ENCODE measurements around the gene STK4. TPM values are rescaled to one million over a fixed set of nuclear protein-coding genes. Genes with fewer than 3 reads are reported as not detected.

STK4 gene
- total and polyA plus RNA-seq, 2 of the 8 experiments (the other 6 are each of a cell fraction or from before 2014, with no cell fraction given): 12.0 to 34.3 TPM

DNA sequence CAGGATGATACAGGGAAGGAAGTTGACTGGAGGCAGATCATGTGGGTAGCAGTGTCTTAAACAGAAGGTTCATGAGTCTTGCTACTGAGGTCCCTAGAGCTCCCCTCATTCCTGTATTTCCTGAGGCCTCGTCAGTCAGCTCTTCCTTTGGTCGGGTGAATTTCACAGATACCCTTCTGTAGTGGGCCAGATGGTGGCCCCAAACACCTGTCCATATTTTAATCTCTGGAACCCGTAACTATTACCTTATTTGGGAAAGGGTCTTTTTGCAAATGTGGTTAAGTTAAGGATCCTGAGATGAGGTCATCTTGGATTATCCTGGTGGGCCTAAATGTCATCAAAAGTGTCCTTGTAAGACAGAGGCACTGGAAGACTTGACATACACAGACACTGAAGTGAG lies 125.1 kb downstream of the STK4 start:
- H3K79me2 ChIP-seq (ENCODE audit: control insufficient read depth in 1 of 2, insufficient read depth in 2 of 2, low read length in 2 of 2): no peaks in the 10 kb centered on the region
- no peak overlapping the region for H3K9ac ChIP-seq (replicated peaks in 1 of 4; ENCODE audit: extremely low read depth in 1 of 4, low read depth in 3 of 4, low read length in 3 of 4)
- WGBS, 2 experiments (ENCODE audit: extremely low coverage in 1 of 2, insufficient coverage in 1 of 2, insufficient read length in 1 of 2, insufficient replicate concordance in 2 of 2, low coverage in 1 of 2, low lambda C conversion rate in 2 of 2, missing lambda C conversion rate in 1 of 2): 89% methylated on average over 3 of the region's 3 CpGs; no CpG with 5 or more reads in 1 of the 2 experiments
- H3K36me3 ChIP-seq (ENCODE audit: control insufficient read depth in 2 of 4, insufficient read depth in 4 of 4, low read length in 3 of 4): no peaks in the 10 kb centered on the region
- no peaks in the 10 kb centered on the region for H3K4me1 ChIP-seq (replicated peaks in 1 of 4; ENCODE audit: control insufficient read depth in 3 of 4, insufficient read depth in 4 of 4, low read length in 3 of 4)
- no peak overlapping the region for H4K5ac ChIP-seq (ENCODE audit: insufficient read length, low read depth, low read length)
- H2BK12ac ChIP-seq (ENCODE audit: low read depth, low read length): no peak overlapping the region
- H3K4me2 ChIP-seq (ENCODE audit: insufficient read depth in 1 of 2, low read depth in 2 of 2, low read length in 2 of 2): no peak overlapping the region
- ChIA-PET POLR2A (ENCODE audit: partially characterized antibody) (no interaction called here), CTCF (ENCODE audit: partially characterized antibody) (interaction anchor here (11.2 to 17.6 kb wide), 2 partner anchors 18 to 43 kb away, joined by 210 to 233 read pairs; partner anchors contain the start of gene WFDC5)
- no peak overlapping the region for H3K56ac ChIP-seq (replicated peaks; ENCODE audit: insufficient read length, low read depth, low read length)
- FAIRE-seq: no peak
- no peak overlapping the region for H3K23ac ChIP-seq (ENCODE audit: insufficient read length)
- H2BK120ac ChIP-seq (replicated peaks; ENCODE audit: low read depth, low read length): no peak overlapping the region
- no peaks in the 10 kb centered on the region for H4K20me1 ChIP-seq (replicated peaks in 1 of 2; ENCODE audit: control insufficient read depth in 1 of 2, insufficient read depth in 2 of 2, low read length in 2 of 2)
- H3K9me3 ChIP-seq (ENCODE audit: insufficient read depth in 2 of 2, low read depth in 1 of 2, low read length in 1 of 2): no peaks in the 10 kb centered on the region
- no peak overlapping the region for H3K14ac ChIP-seq (ENCODE audit: insufficient read length)
- H2BK15ac ChIP-seq (ENCODE audit: low read length): no peak overlapping the region
- H3K18ac ChIP-seq (ENCODE audit: extremely low read depth, low read length): no peak overlapping the region
- no peaks in the 10 kb centered on the region for H3K79me1 ChIP-seq (ENCODE audit: low read depth, low read length)
- H2AK5ac ChIP-seq (ENCODE audit: low read depth, low read length): no peak overlapping the region
- no peak overlapping the region for H2BK5ac ChIP-seq (ENCODE audit: low read depth, low read length)
- no peak overlapping the region for H3K4ac ChIP-seq (replicated peaks; ENCODE audit: insufficient read length, low read depth, low read length)
- H4K8ac ChIP-seq (ENCODE audit: extremely low read depth, insufficient read depth, low read length): no peak overlapping the region
- H3K23me2 ChIP-seq (ENCODE audit: low read depth, low read length): no peaks in the 10 kb centered on the region
- H4K91ac ChIP-seq (replicated peaks; ENCODE audit: insufficient read length, low read length): no peak overlapping the region
- no peak overlapping the region for H2AFZ ChIP-seq (ENCODE audit: low read length)
- H3K27ac ChIP-seq (ENCODE audit: low read depth, low read length): no peak overlapping the region
- no peak overlapping the region for H3K4me3 ChIP-seq (ENCODE audit: extremely low read depth in 1 of 4, insufficient read depth in 2 of 4, low read depth in 3 of 4, low read length in 4 of 4)
- H2BK20ac ChIP-seq (ENCODE audit: low read length): no peak overlapping the region
- DNase-seq (ENCODE audit: low read depth in 1 of 2, low spot score in 2 of 2): no peak
- H3K27me3 ChIP-seq (replicated peaks in 1 of 4; ENCODE audit: control insufficient read depth in 3 of 4, extremely low read depth in 1 of 4, insufficient read depth in 3 of 4, low read length in 3 of 4): no peaks in the 10 kb centered on the region
- TF ChIP-seq TAF7 (optimal IDR thresholded peaks at IDR 0.05; ENCODE audit: borderline replicate concordance, low read depth, low read length): no peak
- TF ChIP-seq KDM5A (IDR thresholded peaks at IDR 0.05; ENCODE audit: low read length): no peak
- no peak for TF ChIP-seq CBX5 (IDR thresholded peaks at IDR 0.05; ENCODE audit: low read depth, low read length)
- no peak for TF ChIP-seq GTF2F1 (IDR thresholded peaks at IDR 0.05; ENCODE audit: borderline replicate concordance, low read depth, low read length)
- no peak for TF ChIP-seq RFX5 (IDR thresholded peaks at IDR 0.05; ENCODE audit: borderline replicate concordance, low read depth, low read length)
- no peak for TF ChIP-seq KDM4A (IDR thresholded peaks at IDR 0.05; ENCODE audit: low read depth, low read length, severe bottlenecking)
- TF ChIP-seq POLR2A (IDR thresholded peaks at IDR 0.05; ENCODE audit: control extremely low read depth in 1 of 2, low read depth in 2 of 2, low read length in 2 of 2): no peak
- TF ChIP-seq, protein P1, sequence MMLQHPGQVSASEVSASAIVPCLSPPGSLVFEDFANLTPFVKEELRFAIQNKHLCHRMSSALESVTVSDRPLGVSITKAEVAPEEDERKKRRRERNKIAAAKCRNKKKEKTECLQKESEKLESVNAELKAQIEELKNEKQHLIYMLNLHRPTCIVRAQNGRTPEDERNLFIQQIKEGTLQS (IDR thresholded peaks at IDR 0.05; ENCODE audit: insufficient read depth, low read depth, low read length): no peak
- TF ChIP-seq, protein P2, sequence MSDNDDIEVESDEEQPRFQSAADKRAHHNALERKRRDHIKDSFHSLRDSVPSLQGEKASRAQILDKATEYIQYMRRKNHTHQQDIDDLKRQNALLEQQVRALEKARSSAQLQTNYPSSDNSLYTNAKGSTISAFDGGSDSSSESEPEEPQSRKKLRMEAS (IDR thresholded peaks at IDR 0.05): no peak
- no peak for TF ChIP-seq JUN (IDR thresholded peaks at IDR 0.05; ENCODE audit: low read depth, low read length)
- no peak for TF ChIP-seq CHD1 (IDR thresholded peaks at IDR 0.05; ENCODE audit: low read depth, low read length)
- no peak for TF ChIP-seq PHF8 (conservative IDR thresholded peaks at IDR 0.05; ENCODE audit: low read depth, low read length)
- no peak for TF ChIP-seq JUND (IDR thresholded peaks at IDR 0.05; ENCODE audit: low read length)
- TF ChIP-seq RNF2 (IDR thresholded peaks at IDR 0.05; ENCODE audit: borderline replicate concordance, low read depth, low read length, missing control alignments, poor library complexity, severe bottlenecking): no peak

Measured in H1 (cell line).